ENCODE results near the gene CMYA5. TPM values are rescaled to one million over a fixed set of nuclear protein-coding genes. Genes with fewer than 3 reads are reported as not detected.
"Not testable (repeated sequence)": the region's sequence is repeated elsewhere in the genome, so short reads cannot be mapped to it uniquely, and the experiment has no call there.

Gene CMYA5
- total RNA-seq, 5 donors from 2014 or later (not counting 1 experiment from before 2014, with no cell fraction given), result 0.13 to 0.41 (median 0.23) TPM

DNA sequence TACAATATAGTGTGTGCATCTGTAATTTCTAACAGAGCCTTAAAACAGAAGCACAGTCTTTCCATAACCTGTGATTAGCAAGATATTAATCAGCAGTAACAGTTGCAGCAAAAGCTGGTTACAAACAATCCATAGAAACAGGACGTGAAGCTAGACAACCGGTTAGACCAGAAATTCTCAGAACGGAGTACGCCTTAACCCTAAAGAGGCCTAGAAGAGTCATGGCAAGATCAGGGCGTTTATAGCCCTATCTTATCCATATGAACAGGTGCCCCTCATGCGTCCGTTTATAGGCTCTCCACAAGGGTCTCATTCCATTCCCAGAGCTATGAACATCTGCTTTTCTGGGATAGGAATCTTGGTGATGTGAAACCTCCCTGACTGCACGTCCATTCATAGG is 16.7 kb downstream of the CMYA5 start:
- H3K36me3 Mint-ChIP-seq; CTCF ChIA-PET; H3K4me3 ChIP-seq (ENCODE audit: control insufficient read depth in 1 of 2, extremely low read depth in 1 of 2, low read length in 1 of 2); ATAC-seq (replicated peaks in 1 of 4); POLR2A ChIA-PET; H3K27ac ChIP-seq (ENCODE audit: low read length); H3K4me3 Mint-ChIP-seq; H3K27ac Mint-ChIP-seq; H3K27me3 ChIP-seq (replicated peaks in 1 of 2; ENCODE audit: control insufficient read depth in 2 of 2, extremely low read depth in 1 of 2, insufficient read depth in 2 of 2, low read length in 1 of 2); H3K4me1 Mint-ChIP-seq; DNase-seq; H3K27me3 Mint-ChIP-seq; H3K4me1 ChIP-seq (ENCODE audit: control insufficient read depth in 1 of 2, extremely low read depth in 1 of 2, insufficient read depth in 2 of 2, low read length in 2 of 2); H3K9me3 ChIP-seq; H3K9me3 Mint-ChIP-seq; H3K36me3 ChIP-seq (ENCODE audit: control insufficient read depth in 2 of 2, extremely low read depth in 1 of 2, insufficient read depth in 1 of 2, low read length in 1 of 2): not testable (repeated sequence)
- WGBS (ENCODE audit: insufficient coverage), result 100% methylated on average over 4 of the region's 8 CpGs

DNA sequence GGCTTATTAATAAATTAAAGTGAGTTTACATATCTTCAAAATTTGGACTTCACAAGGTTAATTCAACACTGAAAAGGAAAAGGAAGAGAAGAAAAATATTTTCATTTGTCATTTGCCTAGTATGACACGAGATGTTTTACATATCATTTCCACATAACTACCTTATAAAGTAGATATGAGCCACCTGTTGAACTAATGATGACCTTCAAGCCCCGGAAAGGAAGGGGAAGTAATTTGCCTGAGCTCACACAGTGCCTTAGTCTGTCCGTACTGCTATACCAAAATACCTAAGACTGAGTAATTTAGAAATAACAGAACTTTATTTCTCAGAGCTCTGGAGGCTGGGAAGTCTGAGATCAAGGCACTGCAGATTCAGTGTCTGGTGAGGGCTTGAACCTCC is 17.9 kb downstream of the CMYA5 start:
- H3K27ac Mint-ChIP-seq, result no peak overlapping the region
- DNase-seq, result no peak
- POLR2A ChIA-PET, result no interaction called here
- no peaks in the 10 kb centered on the region for H3K36me3 Mint-ChIP-seq
- CTCF ChIA-PET, result interaction anchor here in 1 of 2 donors (0.6 kb wide), 1 partner anchor 172 kb away, joined by 3 read pairs; no protein-coding TSS in a partner anchor
- peaks cover 0 to 4% (median 0%) of the 10 kb centered on the region in 3 donors for H3K9me3 Mint-ChIP-seq
- H3K27me3 Mint-ChIP-seq, result no peaks in the 10 kb centered on the region
- Histone ChIP-seq H3K4me1 (ENCODE audit: control insufficient read depth in 1 of 2, extremely low read depth in 1 of 2, insufficient read depth in 2 of 2, low read length in 2 of 2) (no peaks in the 10 kb centered on the region), H3K9me3 (no peaks in the 10 kb centered on the region), H3K36me3 (ENCODE audit: control insufficient read depth in 2 of 2, extremely low read depth in 1 of 2, insufficient read depth in 1 of 2, low read length in 1 of 2) (no peaks in the 10 kb centered on the region), H3K27ac (ENCODE audit: low read length) (no peak overlapping the region), H3K27me3 (replicated peaks in 1 of 2; ENCODE audit: control insufficient read depth in 2 of 2, extremely low read depth in 1 of 2, insufficient read depth in 2 of 2, low read length in 1 of 2) (no peaks in the 10 kb centered on the region), H3K4me3 (ENCODE audit: control insufficient read depth in 1 of 2, extremely low read depth in 1 of 2, low read length in 1 of 2) (no peak overlapping the region)
- no peak for ATAC-seq (replicated peaks in 1 of 4)
- H3K4me3 Mint-ChIP-seq, result no peak overlapping the region
- WGBS (ENCODE audit: insufficient coverage), result no CpG with 5 or more reads among the region's 3 CpGs
- peaks cover 0 to 3% (median 2%) of the 10 kb centered on the region in 3 donors for H3K4me1 Mint-ChIP-seq

DNA sequence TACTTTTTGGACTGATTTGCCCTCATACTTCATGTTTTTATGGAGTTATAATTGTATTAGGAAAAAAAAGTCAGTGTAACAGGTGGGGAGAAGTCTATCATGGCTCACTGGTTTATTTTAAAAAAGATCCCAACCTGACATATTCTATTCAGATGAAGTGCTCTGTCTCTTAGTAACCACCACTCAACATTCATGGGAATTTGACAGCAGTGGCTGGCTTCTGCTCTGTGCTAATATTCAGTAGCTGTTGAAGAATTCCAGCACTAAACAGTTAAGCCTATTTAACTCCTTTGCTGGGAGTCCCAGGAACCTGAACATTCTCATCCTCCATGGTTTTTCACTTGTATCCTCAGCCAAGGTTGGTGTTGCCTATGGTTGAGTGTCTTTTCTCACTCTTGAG is 23.1 kb downstream of the CMYA5 start:
- no peak overlapping the region for H3K4me3 Mint-ChIP-seq
- peaks cover 0 to 7% of the 10 kb centered on the region in 2 donors for H3K27me3 Mint-ChIP-seq
- H3K4me1 Mint-ChIP-seq, result no peaks in the 10 kb centered on the region
- ATAC-seq (replicated peaks in 1 of 4), result no peak
- no peaks in the 10 kb centered on the region for H3K9me3 Mint-ChIP-seq
- POLR2A ChIA-PET, result no interaction called here
- Histone ChIP-seq H3K9me3 (no peaks in the 10 kb centered on the region), H3K27ac (ENCODE audit: low read length) (no peak overlapping the region), H3K4me1 (ENCODE audit: control insufficient read depth in 1 of 2, extremely low read depth in 1 of 2, insufficient read depth in 2 of 2, low read length in 2 of 2) (no peaks in the 10 kb centered on the region), H3K36me3 (ENCODE audit: control insufficient read depth in 2 of 2, extremely low read depth in 1 of 2, insufficient read depth in 1 of 2, low read length in 1 of 2) (no peaks in the 10 kb centered on the region), H3K4me3 (ENCODE audit: control insufficient read depth in 1 of 2, extremely low read depth in 1 of 2, low read length in 1 of 2) (no peak overlapping the region), H3K27me3 (replicated peaks in 1 of 2; ENCODE audit: control insufficient read depth in 2 of 2, extremely low read depth in 1 of 2, insufficient read depth in 2 of 2, low read length in 1 of 2) (no peaks in the 10 kb centered on the region)
- H3K36me3 Mint-ChIP-seq, result no peaks in the 10 kb centered on the region
- CTCF ChIA-PET, result no interaction called here
- H3K27ac Mint-ChIP-seq, result no peak overlapping the region
- DNase-seq, result no peak

DNA sequence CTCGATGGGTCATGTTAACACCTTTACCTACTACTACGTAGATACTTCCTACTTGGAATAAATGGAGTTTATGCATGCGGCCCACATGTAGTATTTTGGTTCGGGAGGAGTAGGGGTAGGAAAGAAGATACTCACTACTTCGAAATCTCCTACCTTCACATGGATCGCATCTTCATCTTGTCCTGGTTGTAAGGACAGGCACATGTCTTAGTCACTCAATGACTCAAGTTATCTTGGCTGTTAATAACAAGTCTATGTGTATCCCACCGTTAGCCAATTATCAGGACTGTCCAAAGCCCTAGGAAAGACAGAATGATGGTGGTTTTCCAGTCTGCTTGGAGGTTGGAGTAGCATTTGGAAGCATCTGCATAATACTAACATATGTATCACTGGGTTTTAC is 24.1 kb downstream of the CMYA5 start:
- Mint-ChIP-seq H3K4me3 (no peak overlapping the region), H3K27ac (no peak overlapping the region), H3K27me3 (peaks cover 0 to 7% of the 10 kb centered on the region in 2 donors), H3K4me1 (no peaks in the 10 kb centered on the region), H3K9me3 (no peaks in the 10 kb centered on the region), H3K36me3 (no peaks in the 10 kb centered on the region)
- H3K4me1 ChIP-seq (ENCODE audit: control insufficient read depth in 1 of 2, extremely low read depth in 1 of 2, insufficient read depth in 2 of 2, low read length in 2 of 2), result no peaks in the 10 kb centered on the region
- CTCF ChIA-PET, result no interaction called here
- no peaks in the 10 kb centered on the region for H3K36me3 ChIP-seq (ENCODE audit: control insufficient read depth in 2 of 2, extremely low read depth in 1 of 2, insufficient read depth in 1 of 2, low read length in 1 of 2)
- DNase-seq, result no peak
- no CpG with 5 or more reads among the region's 7 CpGs for WGBS (ENCODE audit: insufficient coverage)
- H3K27me3 ChIP-seq (replicated peaks in 1 of 2; ENCODE audit: control insufficient read depth in 2 of 2, extremely low read depth in 1 of 2, insufficient read depth in 2 of 2, low read length in 1 of 2), result no peaks in the 10 kb centered on the region
- no peak for ATAC-seq (replicated peaks in 1 of 4)
- no peak overlapping the region for H3K27ac ChIP-seq (ENCODE audit: low read length)
- H3K9me3 ChIP-seq, result no peaks in the 10 kb centered on the region
- H3K4me3 ChIP-seq (ENCODE audit: control insufficient read depth in 1 of 2, extremely low read depth in 1 of 2, low read length in 1 of 2), result no peak overlapping the region
- POLR2A ChIA-PET, result no interaction called here

DNA sequence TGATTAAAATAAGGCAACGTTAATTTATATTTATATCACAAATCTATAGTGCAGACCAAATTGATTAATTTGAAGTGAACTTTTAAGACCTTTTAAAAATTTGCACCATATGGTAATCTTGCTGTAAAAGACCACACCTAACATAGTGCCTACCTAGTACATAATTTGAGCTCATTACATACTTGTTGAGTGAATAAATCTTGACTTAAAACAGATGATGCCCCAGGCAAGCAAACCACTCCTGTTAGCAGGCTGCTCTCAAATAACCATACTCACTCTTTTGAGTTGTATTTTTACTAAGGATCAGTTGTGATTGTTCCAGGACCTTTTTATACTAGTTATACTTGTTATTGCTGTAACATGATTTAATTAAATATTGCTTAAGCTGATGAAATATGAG is 27.2 kb downstream of the CMYA5 start:
- H3K27ac Mint-ChIP-seq, result no peak overlapping the region
- ATAC-seq (replicated peaks in 1 of 4), result no peak
- no peak overlapping the region for H3K27ac ChIP-seq (ENCODE audit: low read length)
- peaks cover 4% of the 10 kb centered on the region for H3K36me3 Mint-ChIP-seq
- H3K36me3 ChIP-seq (ENCODE audit: control insufficient read depth in 2 of 2, extremely low read depth in 1 of 2, insufficient read depth in 1 of 2, low read length in 1 of 2), result no peaks in the 10 kb centered on the region
- H3K4me1 ChIP-seq (ENCODE audit: control insufficient read depth in 1 of 2, extremely low read depth in 1 of 2, insufficient read depth in 2 of 2, low read length in 2 of 2), result no peaks in the 10 kb centered on the region
- H3K9me3 ChIP-seq, result peaks cover 3% of the 10 kb centered on the region
- ChIA-PET POLR2A (no interaction called here), CTCF (interaction anchor here (0.5 kb wide), 2 partner anchors 195 to 217 kb away, joined by 3 read pairs; no protein-coding TSS in a partner anchor)
- DNase-seq, result no peak
- peaks cover 0 to 7% of the 10 kb centered on the region in 2 donors for H3K27me3 Mint-ChIP-seq
- no CpG with 5 or more reads among the region's 1 CpG for WGBS (ENCODE audit: insufficient coverage)
- H3K4me3 ChIP-seq (ENCODE audit: control insufficient read depth in 1 of 2, extremely low read depth in 1 of 2, low read length in 1 of 2), result no peak overlapping the region
- H3K4me3 Mint-ChIP-seq, result no peak overlapping the region
- H3K9me3 Mint-ChIP-seq, result peaks cover 8 to 16% (median 9%) of the 10 kb centered on the region in 3 donors
- H3K27me3 ChIP-seq (replicated peaks in 1 of 2; ENCODE audit: control insufficient read depth in 2 of 2, extremely low read depth in 1 of 2, insufficient read depth in 2 of 2, low read length in 1 of 2), result no peaks in the 10 kb centered on the region
- H3K4me1 Mint-ChIP-seq, result no peaks in the 10 kb centered on the region

GRCh38 chr5:79720096-79720495 is 30.5 kb downstream of the CMYA5 start:
- Mint-ChIP-seq H3K9me3 (peaks cover 8 to 16% (median 9%) of the 10 kb centered on the region in 3 donors), H3K27me3 (peaks cover 0 to 7% of the 10 kb centered on the region in 2 donors), H3K4me1 (no peaks in the 10 kb centered on the region), H3K27ac (no peak overlapping the region), H3K36me3 (peaks cover 4% of the 10 kb centered on the region), H3K4me3 (no peak overlapping the region)
- H3K36me3 ChIP-seq (ENCODE audit: control insufficient read depth in 2 of 2, extremely low read depth in 1 of 2, insufficient read depth in 1 of 2, low read length in 1 of 2), result no peaks in the 10 kb centered on the region
- H3K27me3 ChIP-seq (replicated peaks in 1 of 2; ENCODE audit: control insufficient read depth in 2 of 2, extremely low read depth in 1 of 2, insufficient read depth in 2 of 2, low read length in 1 of 2), result no peaks in the 10 kb centered on the region
- CTCF ChIA-PET, result no interaction called here
- DNase-seq (no peak), ATAC-seq (replicated peaks in 1 of 4) (no peak)
- H3K4me1 ChIP-seq (ENCODE audit: control insufficient read depth in 1 of 2, extremely low read depth in 1 of 2, insufficient read depth in 2 of 2, low read length in 2 of 2), result no peaks in the 10 kb centered on the region
- H3K9me3 ChIP-seq, result peaks cover 3% of the 10 kb centered on the region
- no peak overlapping the region for H3K4me3 ChIP-seq (ENCODE audit: control insufficient read depth in 1 of 2, extremely low read depth in 1 of 2, low read length in 1 of 2)
- H3K27ac ChIP-seq (ENCODE audit: low read length), result no peak overlapping the region
- POLR2A ChIA-PET, result no interaction called here

Measured in T-cell (primary cell).